Sigmoid colon (tissue), 4 donors: ENCODE measurements around the gene KLRG1.

Experiments used
- CTCF ChIP-seq, 4 experiments: fragments of 450-650 bp in 3 of 4; fragments of 200-600 bp in 1 of 4; IDR thresholded peaks; one replicate each; pipeline ENCODE4 v1.5.1; 2016 to 2019; ENCODE audit warnings: antibody characterized with exemption in 4 of 4, mild to moderate bottlenecking in 3 of 4, moderate library complexity in 2 of 4
- POLR2AphosphoS5 ChIP-seq, 4 donors: sonication (generic); formaldehyde crosslinking; IDR thresholded peaks; one replicate each; pipeline ENCODE4 v1.6.1; 2017; ENCODE audit warnings: antibody characterized with exemption in 4 of 4

DNA sequence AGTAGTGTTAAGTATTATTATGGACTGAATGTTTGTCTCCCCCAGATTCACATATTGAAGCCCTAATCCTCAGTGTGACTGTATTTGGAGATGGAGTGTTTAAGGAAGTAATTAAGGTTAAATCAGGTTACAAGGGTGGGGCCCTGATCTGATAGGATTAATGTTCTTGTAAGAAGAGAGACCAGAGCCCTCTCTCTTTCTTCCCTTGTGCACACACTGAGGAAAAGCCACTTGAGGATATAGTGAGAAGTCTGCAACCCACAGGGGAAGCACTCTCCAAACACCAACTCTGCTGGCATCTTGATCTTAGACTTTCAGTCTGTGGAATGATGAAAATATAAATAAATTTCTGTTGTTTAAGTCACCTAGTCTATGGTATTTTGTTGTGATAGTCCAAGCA, 2.2 kb upstream of the KLRG1 start:
- TF ChIP-seq CTCF (IDR thresholded peaks at IDR 0.05) (no peak), POLR2AphosphoS5 (IDR thresholded peaks at IDR 0.05) (no peak)
